Measurements from ENCODE around the gene SASH3.

- TF ChIP-seq EZH2phosphoT487 (IDR thresholded peaks at IDR 0.05; ENCODE audit: borderline replicate concordance, low read length) (no peak), CTCF (IDR thresholded peaks at IDR 0.05; ENCODE audit: low read depth, low read length, poor library complexity, severe bottlenecking) (no peak)
These were observed 4.6 kb downstream of the SASH3 start for GRCh38 chrX:129784371-129784770.
